Activated CD8-positive, alpha-beta memory T cell treated with anti-CD3 and anti-CD28 coated beads, Interleukin-2, amount 50 U/mL, for 24 hours (primary cell): ENCODE measurements around the gene DNAI2.

Experiments used
- DNase-seq: peaks from one replicate; pipeline ENCODE4 v3.0.0-alpha.2; 2020; ENCODE audit errors: extremely low read depth

DNAI2 gene, protein sequence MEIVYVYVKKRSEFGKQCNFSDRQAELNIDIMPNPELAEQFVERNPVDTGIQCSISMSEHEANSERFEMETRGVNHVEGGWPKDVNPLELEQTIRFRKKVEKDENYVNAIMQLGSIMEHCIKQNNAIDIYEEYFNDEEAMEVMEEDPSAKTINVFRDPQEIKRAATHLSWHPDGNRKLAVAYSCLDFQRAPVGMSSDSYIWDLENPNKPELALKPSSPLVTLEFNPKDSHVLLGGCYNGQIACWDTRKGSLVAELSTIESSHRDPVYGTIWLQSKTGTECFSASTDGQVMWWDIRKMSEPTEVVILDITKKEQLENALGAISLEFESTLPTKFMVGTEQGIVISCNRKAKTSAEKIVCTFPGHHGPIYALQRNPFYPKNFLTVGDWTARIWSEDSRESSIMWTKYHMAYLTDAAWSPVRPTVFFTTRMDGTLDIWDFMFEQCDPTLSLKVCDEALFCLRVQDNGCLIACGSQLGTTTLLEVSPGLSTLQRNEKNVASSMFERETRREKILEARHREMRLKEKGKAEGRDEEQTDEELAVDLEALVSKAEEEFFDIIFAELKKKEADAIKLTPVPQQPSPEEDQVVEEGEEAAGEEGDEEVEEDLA

DNA sequence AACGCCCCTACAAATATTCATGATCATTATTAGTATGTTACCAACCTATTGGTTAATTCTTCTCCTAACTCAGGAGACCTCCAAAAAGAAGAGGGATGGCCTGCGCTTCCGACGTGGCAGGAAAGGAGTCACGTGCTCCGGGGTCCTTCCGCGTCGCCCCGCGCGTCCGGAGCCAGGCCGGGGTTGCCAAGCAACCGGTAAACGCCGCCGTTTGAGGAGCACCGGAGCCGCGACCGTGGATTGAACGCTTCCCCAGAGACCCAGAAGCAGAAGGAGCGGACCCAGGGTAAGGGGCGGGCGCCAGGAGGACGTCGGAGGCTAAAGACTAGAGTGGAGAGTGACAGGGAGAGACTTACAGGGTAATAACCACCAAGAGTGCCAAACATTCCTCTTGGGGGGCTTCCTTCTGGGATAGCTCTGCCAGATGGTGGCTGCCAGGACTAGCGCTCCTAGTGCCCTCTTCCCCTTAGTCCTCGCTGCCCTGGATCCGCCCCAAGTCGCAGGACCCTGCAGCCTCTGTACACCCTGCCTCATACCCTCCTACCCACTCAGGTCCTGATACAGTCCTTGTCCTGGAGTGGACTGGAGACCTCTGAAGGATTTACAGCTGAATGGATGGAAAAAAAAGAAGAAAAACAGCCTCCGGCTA is at the start of gene DNAI2:
Gene DNAI2 (plus strand): TSS at position 175 of the 649 bp plus-strand sequence. CDS start 7,584 bp downstream, outside the sequence.
- DNase-seq: no peak

DNA sequence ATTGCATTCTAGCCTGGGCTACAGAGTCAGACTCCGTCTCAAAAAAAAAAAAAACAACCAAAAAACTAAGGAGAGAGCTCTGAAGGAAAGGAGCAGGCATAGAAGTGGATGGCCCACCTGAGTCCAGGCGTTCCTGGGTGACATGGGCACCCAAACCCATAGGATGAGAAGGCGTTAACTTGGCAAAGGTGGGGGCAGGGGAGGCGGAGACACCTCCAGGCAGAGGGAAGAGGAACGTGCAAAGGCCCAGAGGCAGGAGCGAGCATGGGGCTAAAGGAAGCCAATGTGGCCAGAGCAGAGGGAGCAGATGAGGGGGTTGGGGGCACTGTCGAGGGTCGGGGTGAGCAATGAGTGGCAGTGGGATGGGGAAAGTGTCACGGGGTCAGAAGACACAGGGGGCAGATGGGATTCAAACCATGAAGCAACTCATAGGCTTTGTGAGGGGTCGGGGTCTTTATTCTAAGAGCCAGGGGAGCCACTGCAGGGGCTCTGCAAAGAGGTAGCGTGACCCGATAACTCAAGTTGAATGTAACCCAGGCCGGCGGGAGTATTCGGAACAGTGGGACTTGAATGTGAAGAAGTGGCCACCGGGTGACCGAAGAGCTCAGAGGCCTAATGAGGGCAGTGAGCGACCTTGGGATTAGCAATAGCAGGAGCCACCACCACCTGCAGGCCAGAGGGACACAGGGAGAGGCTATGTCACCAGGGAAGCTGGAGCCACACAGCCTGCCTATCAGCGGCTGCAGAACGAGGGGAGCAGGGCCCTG is 48.9 kb upstream of the DNAI2 start:
- no peak for DNase-seq

DNA sequence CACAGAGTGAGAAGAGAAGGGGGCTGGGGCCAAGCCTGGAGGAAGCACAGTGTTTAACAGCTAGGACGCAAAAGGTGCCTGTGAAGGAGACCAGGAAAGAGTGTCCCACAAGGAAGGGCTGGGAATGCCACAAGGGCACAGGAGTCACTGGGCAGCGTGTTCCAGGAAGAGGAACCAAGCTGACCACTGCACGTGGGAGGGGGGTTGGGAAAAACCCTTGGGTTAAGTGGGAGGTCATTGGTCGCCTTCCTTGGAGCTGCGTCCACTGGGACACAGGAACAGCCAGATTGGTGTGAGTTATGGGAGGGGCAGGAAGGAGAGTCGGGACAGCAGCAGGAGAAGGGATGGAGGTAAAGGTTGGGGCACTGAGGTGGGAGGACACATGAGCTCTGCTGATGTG is 47.8 kb upstream of the DNAI2 start:
- DNase-seq: no peak

DNA sequence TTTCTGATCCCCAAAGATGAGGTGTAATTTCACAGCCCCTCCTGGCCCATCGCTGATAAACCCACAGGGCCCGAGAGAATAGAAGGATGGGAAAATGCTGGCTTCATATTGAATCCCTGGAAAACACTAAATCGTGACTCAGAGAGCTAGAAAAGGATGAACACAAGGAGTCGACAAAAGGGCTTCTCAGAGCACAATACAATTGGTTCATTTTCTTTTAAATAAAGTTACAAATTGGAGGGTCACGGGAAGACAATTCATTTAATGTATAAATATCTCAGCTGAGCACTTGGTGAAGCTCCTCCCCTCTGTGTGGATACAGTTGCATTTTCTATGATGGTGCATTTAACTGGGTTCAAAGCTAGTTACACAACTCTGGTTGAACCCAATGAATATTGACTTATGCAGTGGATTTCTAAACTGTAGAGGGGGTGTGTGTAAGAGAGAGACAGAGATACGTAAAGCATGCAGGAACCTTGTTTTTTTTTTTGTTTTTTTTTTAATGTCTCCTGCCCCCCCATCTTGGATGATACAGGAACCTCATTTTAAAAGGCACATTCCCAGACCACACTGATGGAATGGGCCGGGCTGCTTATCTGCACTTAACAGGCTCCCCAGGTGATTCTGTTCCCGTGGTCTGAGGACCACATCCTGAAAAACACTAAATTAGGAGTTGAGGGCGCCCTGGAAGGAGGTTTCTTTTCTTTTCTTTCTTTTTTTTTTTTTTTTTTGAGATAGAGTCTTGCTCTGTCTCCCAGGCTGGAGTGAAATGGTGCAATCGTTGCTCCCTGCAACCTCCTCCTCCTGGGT is 46.6 kb upstream of the DNAI2 start:
- no peak for DNase-seq

DNA sequence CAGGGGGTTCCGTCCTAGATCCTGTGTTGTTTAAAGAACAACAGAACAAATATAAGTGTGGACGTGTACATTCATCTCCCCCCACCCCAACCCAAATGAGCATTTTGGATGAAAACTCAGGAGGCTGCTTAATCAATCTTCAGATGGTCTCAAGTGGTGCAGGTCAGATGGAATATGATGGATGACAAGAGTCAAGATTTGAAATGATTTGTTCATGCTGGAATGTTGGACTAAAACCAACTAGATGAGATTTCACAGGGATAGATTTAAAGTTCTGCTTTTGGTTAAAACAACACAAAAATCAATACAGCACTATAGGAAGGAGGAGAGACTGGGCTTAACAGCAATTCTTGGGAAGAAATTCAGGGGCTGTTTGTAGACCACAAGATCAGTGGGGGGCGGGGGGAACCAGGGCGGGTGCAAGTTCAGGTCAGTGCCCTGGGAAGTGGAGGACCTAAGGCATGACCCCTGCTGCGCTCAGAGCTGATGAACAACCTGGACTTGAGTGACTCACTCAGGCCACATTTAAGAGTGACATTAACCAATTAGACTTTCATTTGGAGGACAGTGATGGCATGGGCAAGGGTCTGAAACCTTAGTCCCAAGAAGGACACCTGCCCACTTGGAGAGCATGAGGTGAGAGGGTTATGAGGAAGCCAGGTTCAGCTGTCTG is 45.6 kb upstream of the DNAI2 start:
- no peak for DNase-seq

DNA sequence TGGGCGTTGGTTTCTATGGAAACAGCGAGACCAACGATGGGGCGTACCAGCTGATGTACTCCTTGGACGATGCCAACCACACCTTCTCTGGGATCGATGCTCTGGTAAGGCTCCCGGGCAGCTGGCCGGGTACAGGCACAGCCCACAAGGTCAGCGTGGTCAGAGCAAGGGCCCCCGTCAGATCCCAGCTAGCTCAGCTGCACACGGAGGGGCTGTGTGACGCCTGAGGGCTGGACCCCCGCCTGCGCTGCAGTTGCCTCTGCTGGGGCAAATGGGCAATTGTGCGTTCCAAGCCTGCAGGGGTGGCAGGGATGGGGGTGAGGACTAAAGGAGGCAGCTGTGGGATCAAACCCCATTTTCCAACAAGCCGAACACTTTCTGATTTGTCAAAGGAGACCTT is 43.1 kb upstream of the DNAI2 start:
- no peak for DNase-seq

DNA sequence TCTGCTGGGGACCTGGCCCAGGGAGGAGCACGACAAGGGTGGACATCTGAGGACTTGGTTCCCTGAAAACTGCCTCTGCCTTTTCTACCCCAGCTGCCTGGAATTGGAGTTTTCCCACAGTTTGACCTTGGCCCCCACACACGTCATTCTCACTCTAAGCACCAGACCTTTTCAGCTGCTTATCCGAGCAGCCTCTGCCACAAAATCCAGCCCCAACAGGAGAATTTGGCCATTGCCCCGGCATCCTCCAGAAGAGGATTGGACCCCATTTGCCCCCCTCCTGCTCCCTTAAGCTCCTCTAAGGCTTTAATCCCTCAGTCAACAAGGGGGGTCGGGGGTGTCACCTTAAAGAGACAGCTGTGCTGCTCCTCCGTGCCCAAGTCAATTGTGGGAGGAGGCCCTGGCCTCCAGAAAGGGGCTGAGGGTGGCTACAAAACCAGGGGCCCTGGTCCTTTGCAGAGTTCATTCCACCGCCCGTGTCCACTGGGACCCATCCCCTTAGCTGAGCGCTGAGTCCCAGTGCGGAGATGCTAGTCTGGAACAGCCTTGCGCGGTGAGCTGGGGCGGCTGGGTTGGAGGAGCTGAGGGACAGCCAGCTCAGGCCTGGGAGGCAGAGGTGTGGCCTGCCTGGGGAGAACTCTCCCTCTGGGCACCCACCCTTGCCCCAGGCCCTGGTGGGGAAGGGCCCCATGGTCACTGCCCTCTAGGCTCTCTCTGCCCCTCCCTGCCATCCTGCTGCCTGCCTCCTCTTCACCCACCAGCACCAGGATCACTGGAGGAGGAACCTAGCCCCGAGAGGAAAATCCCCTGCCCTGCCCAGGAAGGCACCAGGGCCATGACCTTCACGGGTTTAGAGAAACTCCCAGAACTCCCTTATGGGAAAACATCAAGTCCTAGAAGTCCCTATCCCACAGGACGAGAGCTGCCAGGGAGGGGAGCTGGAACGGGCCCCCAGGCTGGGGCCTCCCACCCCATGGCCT is 41.8 kb upstream of the DNAI2 start:
- no peak for DNase-seq

DNA sequence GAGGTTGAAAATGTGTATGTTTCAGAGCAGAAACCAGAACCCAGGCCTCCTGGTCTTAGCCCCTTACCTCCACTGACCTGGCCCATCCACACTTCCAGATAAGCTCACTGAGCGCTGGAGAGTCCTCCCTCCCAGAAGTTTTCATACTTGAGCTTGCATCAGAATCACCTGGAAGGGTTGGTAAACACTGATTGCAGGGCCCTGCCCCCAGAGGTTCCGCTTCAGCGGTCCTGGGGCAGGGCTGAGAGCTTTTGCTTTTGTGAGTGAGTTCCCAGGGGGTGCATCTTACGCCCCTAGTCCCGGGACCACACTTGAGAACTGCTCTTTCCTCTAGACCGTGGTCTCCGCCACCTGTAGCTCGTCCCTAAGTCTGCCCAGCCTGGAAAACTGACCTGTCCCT is 40.1 kb upstream of the DNAI2 start:
- no peak for DNase-seq

DNA sequence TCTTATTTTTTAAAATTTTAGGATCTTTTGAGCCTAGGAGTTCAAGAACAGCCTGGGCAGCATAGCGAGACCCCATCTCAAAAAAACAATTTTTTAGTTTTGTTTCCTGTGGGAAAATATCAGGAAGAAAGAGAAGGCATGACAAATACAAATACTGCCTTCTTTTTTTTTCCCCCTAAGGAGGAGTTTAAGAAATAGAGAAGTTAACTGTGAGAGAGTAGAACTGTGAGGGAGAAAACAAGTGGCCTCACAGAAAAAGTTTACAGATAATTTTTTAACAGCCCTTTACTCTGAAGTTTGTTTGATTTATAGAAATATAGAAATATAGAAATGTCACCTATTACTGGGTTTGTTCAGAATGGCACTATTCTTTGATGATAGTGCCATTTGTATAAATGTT is 39.5 kb upstream of the DNAI2 start:
- DNase-seq: no peak

DNA sequence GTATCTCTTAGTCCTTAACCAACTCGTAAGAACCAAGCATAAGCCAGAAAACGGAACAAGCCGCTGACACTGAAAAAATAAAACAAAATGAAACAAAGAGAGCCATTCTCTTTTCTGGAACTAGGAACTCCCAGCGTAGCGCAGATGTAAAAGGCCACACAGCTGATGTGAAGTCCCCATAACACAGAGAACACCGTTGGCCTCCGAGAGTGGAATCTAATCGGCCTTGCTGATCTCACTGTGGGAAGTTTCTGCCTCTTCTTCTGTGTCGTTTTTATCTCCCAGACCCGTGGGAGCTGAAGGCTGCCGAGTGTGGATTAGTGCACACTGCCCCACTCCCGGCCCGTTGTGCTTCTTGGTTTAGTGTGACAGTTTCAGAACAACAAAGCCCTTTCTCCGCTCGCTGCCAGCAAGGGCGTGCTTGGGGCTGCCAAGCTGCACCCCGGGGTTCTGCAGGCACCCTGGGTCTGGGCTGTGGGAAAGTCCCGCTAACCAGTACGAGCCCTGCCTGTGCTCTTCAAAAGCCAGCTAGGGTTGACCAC is 38.9 kb upstream of the DNAI2 start:
- no peak for DNase-seq

DNA sequence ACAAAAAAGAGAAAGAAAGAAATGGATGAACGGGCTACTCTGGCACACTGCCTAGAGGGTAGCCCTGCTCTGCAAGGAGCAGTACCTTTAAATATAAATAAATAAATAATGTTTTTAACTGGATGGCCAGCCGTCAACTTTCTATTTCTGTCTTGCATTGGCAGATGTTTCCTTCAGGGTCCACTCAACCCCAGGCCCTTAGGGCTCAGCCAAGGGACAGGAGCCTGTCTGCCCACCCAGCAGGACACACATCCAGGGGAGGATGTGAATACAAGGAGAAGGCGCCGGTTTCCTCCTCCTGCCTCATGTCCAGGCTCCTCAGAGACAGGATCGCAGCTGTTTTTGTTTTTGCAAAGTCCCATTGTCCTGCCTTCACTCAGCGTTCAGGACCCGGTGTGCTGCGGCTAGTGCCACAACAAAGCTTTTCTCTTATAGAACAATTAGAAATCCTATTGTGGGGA is 38.1 kb upstream of the DNAI2 start:
- no peak for DNase-seq

DNA sequence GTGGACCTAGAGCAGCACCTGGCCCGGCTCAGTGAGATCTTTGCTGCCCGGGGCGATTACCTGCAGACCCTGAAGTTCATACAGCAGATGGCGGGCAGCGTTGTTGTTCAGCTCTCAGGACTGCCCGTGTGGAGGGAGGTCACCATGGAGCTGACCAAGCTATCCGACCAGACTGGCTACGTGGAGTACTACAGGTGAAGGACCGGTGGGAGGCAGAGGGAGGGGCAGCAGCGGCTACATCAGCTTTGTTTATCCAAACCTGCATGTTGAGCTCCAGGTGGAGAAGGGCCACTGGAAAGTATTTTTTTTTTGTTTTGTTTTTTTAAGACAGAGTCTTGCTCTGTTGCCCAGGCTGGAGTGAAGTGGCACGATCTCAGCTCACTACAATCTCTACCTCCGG is 36.7 kb upstream of the DNAI2 start:
- DNase-seq: no peak

DNA sequence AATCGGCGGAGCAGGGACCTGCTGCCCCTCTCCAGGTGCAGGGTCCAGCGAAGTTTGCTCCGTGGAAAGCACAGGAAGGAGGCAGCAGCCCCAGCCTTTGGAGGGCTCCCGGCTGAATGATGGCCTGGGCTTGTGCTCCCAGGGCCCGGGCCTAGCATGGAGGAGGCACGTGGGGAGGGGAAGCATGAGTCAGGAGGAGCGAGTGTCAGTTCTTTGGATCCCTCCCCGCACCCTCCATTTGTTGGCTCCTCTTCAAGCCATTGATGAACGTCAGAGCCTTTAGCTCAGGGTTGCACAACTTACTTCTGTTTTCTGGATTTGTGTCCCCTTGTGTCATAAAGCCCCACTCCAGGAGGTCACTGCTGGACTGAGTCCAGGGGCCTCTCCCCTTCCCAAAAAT is 34.9 kb upstream of the DNAI2 start:
- no peak for DNase-seq

DNA sequence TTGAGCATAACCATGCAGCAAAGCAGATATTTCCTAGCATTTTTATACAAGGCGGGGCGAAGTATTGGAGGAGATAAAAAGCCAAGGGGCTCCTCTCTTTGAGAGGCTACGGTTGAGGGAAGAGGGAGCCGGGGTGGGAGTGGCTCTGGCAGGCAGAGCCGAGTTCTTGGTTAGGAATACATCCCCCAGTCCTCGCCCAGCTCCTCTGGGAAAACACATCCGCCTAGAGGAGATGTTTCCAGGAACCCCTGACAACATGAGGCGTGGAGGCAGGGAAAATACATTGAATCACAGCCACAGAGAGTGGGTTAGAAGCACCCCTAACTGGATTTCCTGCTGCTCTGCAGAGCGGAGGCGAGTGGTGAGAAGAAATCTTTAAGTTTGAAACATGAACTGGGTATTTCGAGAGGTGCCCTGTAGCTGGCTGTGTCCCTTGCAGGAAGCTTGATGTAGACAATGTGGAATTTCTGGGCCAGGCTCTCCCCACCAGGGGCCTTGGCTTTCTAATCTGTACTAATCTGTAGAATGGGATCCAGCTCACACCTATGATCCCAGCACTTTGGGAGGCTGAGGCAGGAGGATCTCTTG is 33.3 kb upstream of the DNAI2 start:
- DNase-seq: no peak

DNA sequence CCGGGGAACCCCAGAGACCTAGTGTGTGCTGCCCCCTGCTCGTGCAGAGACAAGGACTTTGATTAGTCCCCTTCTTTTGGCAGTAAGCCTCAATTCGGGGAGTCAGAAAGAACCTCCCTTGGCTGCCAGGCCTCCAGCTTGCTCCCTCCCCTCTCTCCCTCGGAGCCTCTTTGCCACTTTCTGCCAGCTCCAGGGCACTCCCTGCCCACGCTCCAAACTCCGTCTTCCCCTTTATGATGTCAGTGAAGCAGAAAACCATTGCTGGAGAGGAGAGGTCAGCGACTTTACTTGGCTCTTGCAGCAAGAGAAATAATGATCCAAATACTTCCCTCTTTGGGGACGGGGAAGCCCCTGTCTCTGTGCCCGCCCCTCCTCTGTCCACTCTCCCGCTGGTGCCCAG is 32.6 kb upstream of the DNAI2 start:
- no peak for DNase-seq

DNA sequence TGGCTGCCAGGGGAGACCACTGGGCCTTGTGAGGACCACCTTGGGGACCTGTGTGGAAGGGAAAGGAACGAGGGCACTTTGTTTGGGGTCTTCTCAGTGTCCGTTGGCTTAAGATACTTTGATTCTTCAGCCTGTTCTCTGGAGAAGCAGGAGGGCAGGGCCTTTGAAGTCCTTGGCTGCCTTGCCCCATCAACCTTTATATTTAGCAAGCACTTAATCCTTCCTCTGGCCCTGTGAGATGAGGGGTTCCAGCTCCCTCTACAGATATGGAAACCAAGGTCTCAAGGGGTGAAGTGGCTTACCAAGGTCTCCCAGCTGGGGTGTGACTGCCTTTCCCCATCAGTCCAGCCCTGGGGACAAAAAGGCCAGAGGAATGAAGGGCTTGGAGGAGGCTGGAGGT is 32.2 kb upstream of the DNAI2 start:
- no peak for DNase-seq

DNA sequence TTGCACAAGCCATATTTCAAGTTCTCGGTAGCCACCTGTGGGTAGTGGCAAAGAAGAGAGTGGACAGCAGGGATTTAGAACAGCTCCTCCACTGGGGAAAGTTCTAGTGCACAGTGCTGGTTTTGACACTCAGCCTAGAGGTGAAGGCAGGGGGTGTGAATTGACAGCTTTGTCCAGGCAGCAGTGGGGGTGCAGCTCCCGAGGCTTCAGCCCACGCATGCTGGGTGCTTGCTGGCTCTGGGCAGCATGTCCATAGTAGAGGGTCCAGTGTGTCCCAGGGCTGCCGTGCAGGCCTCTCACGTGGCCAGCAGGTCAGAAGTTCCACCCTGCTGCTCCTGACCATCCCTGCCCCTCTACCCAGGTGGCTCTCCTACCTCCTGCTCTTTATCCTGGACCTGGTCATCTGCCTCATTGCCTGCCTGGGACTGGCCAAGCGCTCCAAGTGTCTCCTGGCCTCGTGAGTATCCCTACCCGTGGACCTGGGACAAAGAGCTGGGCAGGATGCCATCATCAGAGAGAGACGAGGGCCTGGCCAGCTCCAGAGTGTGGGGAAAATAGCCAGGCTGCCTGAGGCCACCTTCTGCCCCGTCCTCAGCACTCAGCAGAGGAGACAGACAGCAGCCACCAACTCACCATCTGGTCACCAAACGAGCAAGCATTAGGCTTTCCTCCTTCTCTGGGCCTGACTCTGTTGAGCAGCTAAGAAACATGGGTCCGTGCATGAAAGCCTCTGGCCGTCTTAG is 30.9 kb upstream of the DNAI2 start:
- no peak for DNase-seq

DNA sequence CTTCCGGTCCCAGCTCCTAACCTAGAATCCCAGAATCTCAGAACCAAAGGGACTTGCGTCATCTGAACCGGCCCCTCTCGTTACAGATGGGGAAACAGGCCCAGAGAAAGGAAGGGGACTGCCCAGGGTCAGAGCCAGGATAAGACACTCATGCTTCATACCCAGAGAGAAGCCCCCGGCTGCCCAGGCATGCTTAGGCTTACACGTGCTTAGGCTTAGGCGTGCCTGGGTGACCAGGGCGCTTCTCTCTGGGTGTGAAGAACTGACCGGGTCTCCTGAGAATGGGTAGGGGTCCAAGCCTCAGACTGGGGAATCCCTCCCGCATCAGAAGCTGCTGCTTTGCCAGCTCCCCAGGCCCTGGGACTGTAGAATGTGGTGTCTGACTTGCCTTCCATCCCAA is 29.9 kb upstream of the DNAI2 start:
- DNase-seq: no peak
